HepG2 (cell line): ENCODE measurements around the gene TMEM235. TPM values are rescaled to one million over a fixed set of nuclear protein-coding genes. Genes with fewer than 3 reads are reported as not detected.
A peak's percentile ranks its signal among the peaks of the same experiment; 100 is the strongest.

Source experiments
- ETV5 ChIP-seq: IDR thresholded peaks from 2 replicates; pipeline ENCODE4 v1.6.1; 2018; ENCODE audit warnings: missing biosample characterization, missing genetic modification reagents, inconsistent platforms, borderline replicate concordance
- FOXK1 ChIP-seq: sonication (generic); formaldehyde crosslinking; IDR thresholded peaks from 2 replicates; pipeline ENCODE4 v1.4.0; 2020; ENCODE audit warnings: low read depth, missing genetic modification reagents, borderline replicate concordance
- KMT2A ChIP-seq: sonication (generic); formaldehyde crosslinking; IDR thresholded peaks from 2 replicates; pipeline ENCODE4 v1.4.0; 2020; ENCODE audit warnings: missing genetic modification reagents
- NFIC ChIP-seq: IDR thresholded peaks from 2 replicates; pipeline ENCODE4 v1.6.1; 2012; ENCODE audit warnings: mild to moderate bottlenecking, low read length, inconsistent platforms
- NR2F6 ChIP-seq, 2 experiments: IDR thresholded peaks; 2 replicates each; pipeline ENCODE4 v1.6.1; 2016; ENCODE audit warnings: antibody characterized with exemption in 1 of 2, mild to moderate bottlenecking in 1 of 2
- PHF21A ChIP-seq: sonication (generic); formaldehyde crosslinking; IDR thresholded peaks from 2 replicates; pipeline ENCODE4 v1.5.0; 2020; ENCODE audit warnings: mild to moderate bottlenecking, missing genetic modification reagents
- TCF12 ChIP-seq, 2 experiments: fragments of 450-650 bp in 1 of 2; sonication (generic) in 1 of 2; formaldehyde crosslinking in 1 of 2; IDR thresholded peaks; 2 replicates each; pipeline versions ENCODE4 v1.6.1 to v1.8.0; 2017 to 2022; ENCODE audit warnings: antibody characterized with exemption in 1 of 2, mild to moderate bottlenecking in 1 of 2, missing genetic modification reagents in 1 of 2, moderate library complexity in 1 of 2
- ZBTB1 ChIP-seq: sonication (generic); formaldehyde crosslinking; IDR thresholded peaks from 2 replicates; pipeline ENCODE4 v1.4.0; 2020; ENCODE audit warnings: missing genetic modification reagents, borderline replicate concordance
- ZBTB49 ChIP-seq: sonication (generic); formaldehyde crosslinking; IDR thresholded peaks from 2 replicates; pipeline ENCODE4 v1.4.0; 2020; ENCODE audit warnings: missing genetic modification reagents, borderline replicate concordance
- ZFP36L2 ChIP-seq: sonication (generic); formaldehyde crosslinking; IDR thresholded peaks from 2 replicates; pipeline ENCODE4 v1.4.0; 2020; ENCODE audit warnings: missing genetic modification reagents
- ZNF501 ChIP-seq: sonication (generic); formaldehyde crosslinking; IDR thresholded peaks from 2 replicates; pipeline ENCODE4 v1.5.1; 2020; ENCODE audit warnings: mild to moderate bottlenecking, moderate library complexity, missing genetic modification reagents
- ZNF547 ChIP-seq: sonication (generic); formaldehyde crosslinking; IDR thresholded peaks from 2 replicates; pipeline ENCODE4 v1.5.1; 2020; ENCODE audit warnings: mild to moderate bottlenecking, missing genetic modification reagents
- ZNF670 ChIP-seq: sonication (generic); formaldehyde crosslinking; IDR thresholded peaks from 2 replicates; pipeline ENCODE4 v1.8.0; 2022; ENCODE audit warnings: mild to moderate bottlenecking, missing genetic modification reagents, borderline replicate concordance
- ZNF678 ChIP-seq: sonication (generic); formaldehyde crosslinking; IDR thresholded peaks from 2 replicates; pipeline ENCODE4 v1.4.0; 2020; ENCODE audit warnings: mild to moderate bottlenecking, missing genetic modification reagents
- ZNF891 ChIP-seq: sonication (generic); formaldehyde crosslinking; IDR thresholded peaks from 2 replicates; pipeline ENCODE4 v1.5.0; 2020; ENCODE audit warnings: mild to moderate bottlenecking, missing genetic modification reagents
- polyA plus RNA-seq, 8 experiments: library from polyadenylated mRNA; depleted of rRNA in 3 of 8; stranded (reverse) in 7 of 8; unstranded in 1 of 8; fragments of >200 nt; fragmentation: Illumina TruSeq in 4 of 8; extraction: Trizol in 4 of 8; gene quantifications; 2 replicates each; pipeline versions ENCODE4 v1.2.1 to v1.2.3, GENCODE V29; 2011 to 2016; ENCODE audit warnings: low read depth in 4 of 8, missing spikeins in 1 of 8, mixed read lengths in 1 of 8; ENCODE audit not compliant: insufficient read depth in 1 of 8
- total RNA-seq, 5 experiments: library from RNA; depleted of rRNA; stranded (reverse); fragments of >200 nt; fragmentation: Illumina TruSeq; extraction: Trizol; gene quantifications; 2 replicates each; pipeline ENCODE4 v1.2.3, GENCODE V29; 2016; ENCODE audit warnings: low read depth in 1 of 5
- TF ChIP-seq, protein P1 (sequence below): sonication (generic); IDR thresholded peaks from 2 replicates; pipeline ENCODE4 v1.6.1; 2016; ENCODE audit warnings: low read depth, borderline replicate concordance
- TF ChIP-seq, protein P2 (sequence below): sonication (generic); formaldehyde crosslinking; IDR thresholded peaks from 2 replicates; pipeline ENCODE4 v1.4.0; 2020; ENCODE audit warnings: mild to moderate bottlenecking, missing genetic modification reagents
- TF ChIP-seq, protein P3 (sequence below): sonication (generic); formaldehyde crosslinking; IDR thresholded peaks from 2 replicates; pipeline ENCODE4 v1.5.0; 2020; ENCODE audit warnings: mild to moderate bottlenecking, missing genetic modification reagents, moderate library complexity
- TF ChIP-seq, protein P4 (sequence below): sonication (generic); formaldehyde crosslinking; IDR thresholded peaks from 2 replicates; pipeline ENCODE4 v1.4.0; 2020; ENCODE audit warnings: low read depth, missing genetic modification reagents

The TMEM235 gene
- total and polyA plus RNA-seq, 2 of the 13 experiments (the other 11 are each of a cell fraction or from before 2014, with no cell fraction given), result not detected

- TF ChIP-seq, protein P1, sequence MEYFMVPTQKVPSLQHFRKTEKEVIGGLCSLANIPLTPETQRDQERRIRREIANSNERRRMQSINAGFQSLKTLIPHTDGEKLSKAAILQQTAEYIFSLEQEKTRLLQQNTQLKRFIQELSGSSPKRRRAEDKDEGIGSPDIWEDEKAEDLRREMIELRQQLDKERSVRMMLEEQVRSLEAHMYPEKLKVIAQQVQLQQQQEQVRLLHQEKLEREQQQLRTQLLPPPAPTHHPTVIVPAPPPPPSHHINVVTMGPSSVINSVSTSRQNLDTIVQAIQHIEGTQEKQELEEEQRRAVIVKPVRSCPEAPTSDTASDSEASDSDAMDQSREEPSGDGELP, result no peak; the same call in 1 of the 2 replicates
- TF ChIP-seq NFIC (no peak), FOXK1 (0 out of 2 replicates have a peak, but pooled peaks have one; percentile 49), ZNF501 (CRISPR knock-in tag) (peak; percentile 83), ZNF547 (no peak), KMT2A (no peak), ZBTB1 (no peak), TCF12 (IDR thresholded peaks at IDR 0.05) (no peak), TCF12 (CRISPR knock-in tag; IDR thresholded peaks at IDR 0.05) (no peak), ZNF670 (CRISPR knock-in tag) (peak; percentile 72; the same call in 1 of the 2 replicates), ETV5 (CRISPR knock-in tag) (peak; percentile 92), ZNF678 (CRISPR knock-in tag) (no peak), ZNF891 (CRISPR knock-in tag) (peak; percentile 83), NR2F6 (IDR thresholded peaks at IDR 0.05) (peak; percentile 20; the same call in 1 of the 2 replicates), NR2F6 (CRISPR knock-in tag; IDR thresholded peaks at IDR 0.05) (peak; percentile 79), ZBTB49 (no peak), ZFP36L2 (CRISPR knock-in tag) (0 out of 2 replicates have a peak, but pooled peaks have one; percentile 33), PHF21A (CRISPR knock-in tag) (peak; percentile 86)
- TF ChIP-seq, protein P2, sequence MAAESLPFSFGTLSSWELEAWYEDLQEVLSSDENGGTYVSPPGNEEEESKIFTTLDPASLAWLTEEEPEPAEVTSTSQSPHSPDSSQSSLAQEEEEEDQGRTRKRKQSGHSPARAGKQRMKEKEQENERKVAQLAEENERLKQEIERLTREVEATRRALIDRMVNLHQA (CRISPR knock-in tag), result no peak
- TF ChIP-seq, protein P3, sequence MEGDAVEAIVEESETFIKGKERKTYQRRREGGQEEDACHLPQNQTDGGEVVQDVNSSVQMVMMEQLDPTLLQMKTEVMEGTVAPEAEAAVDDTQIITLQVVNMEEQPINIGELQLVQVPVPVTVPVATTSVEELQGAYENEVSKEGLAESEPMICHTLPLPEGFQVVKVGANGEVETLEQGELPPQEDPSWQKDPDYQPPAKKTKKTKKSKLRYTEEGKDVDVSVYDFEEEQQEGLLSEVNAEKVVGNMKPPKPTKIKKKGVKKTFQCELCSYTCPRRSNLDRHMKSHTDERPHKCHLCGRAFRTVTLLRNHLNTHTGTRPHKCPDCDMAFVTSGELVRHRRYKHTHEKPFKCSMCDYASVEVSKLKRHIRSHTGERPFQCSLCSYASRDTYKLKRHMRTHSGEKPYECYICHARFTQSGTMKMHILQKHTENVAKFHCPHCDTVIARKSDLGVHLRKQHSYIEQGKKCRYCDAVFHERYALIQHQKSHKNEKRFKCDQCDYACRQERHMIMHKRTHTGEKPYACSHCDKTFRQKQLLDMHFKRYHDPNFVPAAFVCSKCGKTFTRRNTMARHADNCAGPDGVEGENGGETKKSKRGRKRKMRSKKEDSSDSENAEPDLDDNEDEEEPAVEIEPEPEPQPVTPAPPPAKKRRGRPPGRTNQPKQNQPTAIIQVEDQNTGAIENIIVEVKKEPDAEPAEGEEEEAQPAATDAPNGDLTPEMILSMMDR (CRISPR knock-in tag), result no peak
- TF ChIP-seq, protein P4, sequence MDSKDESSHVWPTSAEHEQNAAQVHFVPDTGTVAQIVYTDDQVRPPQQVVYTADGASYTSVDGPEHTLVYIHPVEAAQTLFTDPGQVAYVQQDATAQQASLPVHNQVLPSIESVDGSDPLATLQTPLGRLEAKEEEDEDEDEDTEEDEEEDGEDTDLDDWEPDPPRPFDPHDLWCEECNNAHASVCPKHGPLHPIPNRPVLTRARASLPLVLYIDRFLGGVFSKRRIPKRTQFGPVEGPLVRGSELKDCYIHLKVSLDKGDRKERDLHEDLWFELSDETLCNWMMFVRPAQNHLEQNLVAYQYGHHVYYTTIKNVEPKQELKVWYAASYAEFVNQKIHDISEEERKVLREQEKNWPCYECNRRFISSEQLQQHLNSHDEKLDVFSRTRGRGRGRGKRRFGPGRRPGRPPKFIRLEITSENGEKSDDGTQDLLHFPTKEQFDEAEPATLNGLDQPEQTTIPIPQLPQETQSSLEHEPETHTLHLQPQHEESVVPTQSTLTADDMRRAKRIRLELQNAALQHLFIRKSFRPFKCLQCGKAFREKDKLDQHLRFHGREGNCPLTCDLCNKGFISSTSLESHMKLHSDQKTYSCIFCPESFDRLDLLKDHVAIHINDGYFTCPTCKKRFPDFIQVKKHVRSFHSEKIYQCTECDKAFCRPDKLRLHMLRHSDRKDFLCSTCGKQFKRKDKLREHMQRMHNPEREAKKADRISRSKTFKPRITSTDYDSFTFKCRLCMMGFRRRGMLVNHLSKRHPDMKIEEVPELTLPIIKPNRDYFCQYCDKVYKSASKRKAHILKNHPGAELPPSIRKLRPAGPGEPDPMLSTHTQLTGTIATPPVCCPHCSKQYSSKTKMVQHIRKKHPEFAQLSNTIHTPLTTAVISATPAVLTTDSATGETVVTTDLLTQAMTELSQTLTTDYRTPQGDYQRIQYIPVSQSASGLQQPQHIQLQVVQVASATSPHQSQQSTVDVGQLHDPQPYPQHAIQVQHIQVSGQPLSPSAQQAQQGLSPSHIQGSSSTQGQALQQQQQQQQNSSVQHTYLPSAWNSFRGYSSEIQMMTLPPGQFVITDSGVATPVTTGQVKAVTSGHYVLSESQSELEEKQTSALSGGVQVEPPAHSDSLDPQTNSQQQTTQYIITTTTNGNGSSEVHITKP, result peak; percentile 23; the same call in 1 of the 2 replicates
These were observed 31.8 kb downstream of the TMEM235 start (continued) for GRCh38 chr17:78263063-78263735.
